ENCODE data around the gene WWOX. TPM values are rescaled to one million over a fixed set of nuclear protein-coding genes. Genes with fewer than 3 reads are reported as not detected.

WWOX gene
- total RNA-seq, 1 donor from 2014 or later, result 18.6 TPM

DNA sequence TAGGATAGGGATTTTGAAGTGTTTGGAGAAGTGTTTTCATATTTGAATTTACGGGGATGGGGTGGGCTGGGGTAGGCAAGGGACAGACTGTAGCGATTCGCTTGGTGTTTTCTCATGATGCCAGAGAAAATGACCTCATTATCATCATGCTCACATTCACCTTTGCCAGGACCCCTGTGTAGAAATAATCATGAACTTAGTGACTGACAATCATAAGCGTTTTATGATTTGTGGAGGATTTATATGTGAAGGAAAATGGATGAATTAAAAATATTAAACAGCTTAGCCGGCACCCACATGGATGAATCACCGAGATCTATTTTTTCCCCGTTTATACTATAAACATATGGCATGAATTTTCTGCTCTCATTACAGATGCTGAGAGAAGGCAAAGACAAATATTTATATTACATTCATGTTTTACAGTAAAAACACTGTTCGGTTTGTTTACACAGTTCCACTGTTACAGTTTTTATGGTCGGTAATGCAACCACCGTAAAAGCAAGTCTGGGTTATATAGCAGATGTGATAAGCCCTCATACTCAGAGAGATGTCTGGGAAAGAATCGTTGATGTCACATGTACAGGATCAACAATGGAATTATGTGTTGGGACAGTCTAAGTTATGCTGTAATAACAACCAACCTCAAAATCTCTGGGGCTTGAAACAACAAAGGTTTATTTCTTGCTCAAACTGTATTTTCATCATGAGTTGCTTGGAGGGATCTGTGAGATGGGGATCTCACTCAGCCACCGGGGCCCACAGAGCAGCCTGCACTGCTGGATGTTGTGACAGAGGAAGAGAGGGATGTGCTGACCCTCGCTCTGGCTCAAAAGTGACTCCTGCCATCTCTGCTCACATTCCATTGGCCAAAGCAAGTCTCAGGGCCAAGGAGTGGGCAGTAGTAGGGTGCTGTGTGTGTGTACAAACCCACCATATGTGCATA, 85.1 kb downstream of the WWOX start:
- Mint-ChIP-seq H3K4me3 (ENCODE audit: unreplicated experiment) (no peak overlapping the region), H3K27ac (ENCODE audit: unreplicated experiment) (no peak overlapping the region), H3K36me3 (ENCODE audit: low read depth, unreplicated experiment) (no peaks in the 10 kb centered on the region), H3K27me3 (ENCODE audit: unreplicated experiment) (no peaks in the 10 kb centered on the region), H3K9me3 (ENCODE audit: unreplicated experiment) (no peaks in the 10 kb centered on the region), H3K4me1 (ENCODE audit: unreplicated experiment) (peaks cover 18% of the 10 kb centered on the region)
- TF ChIP-seq, protein P1, sequence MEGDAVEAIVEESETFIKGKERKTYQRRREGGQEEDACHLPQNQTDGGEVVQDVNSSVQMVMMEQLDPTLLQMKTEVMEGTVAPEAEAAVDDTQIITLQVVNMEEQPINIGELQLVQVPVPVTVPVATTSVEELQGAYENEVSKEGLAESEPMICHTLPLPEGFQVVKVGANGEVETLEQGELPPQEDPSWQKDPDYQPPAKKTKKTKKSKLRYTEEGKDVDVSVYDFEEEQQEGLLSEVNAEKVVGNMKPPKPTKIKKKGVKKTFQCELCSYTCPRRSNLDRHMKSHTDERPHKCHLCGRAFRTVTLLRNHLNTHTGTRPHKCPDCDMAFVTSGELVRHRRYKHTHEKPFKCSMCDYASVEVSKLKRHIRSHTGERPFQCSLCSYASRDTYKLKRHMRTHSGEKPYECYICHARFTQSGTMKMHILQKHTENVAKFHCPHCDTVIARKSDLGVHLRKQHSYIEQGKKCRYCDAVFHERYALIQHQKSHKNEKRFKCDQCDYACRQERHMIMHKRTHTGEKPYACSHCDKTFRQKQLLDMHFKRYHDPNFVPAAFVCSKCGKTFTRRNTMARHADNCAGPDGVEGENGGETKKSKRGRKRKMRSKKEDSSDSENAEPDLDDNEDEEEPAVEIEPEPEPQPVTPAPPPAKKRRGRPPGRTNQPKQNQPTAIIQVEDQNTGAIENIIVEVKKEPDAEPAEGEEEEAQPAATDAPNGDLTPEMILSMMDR (IDR thresholded peaks at IDR 0.05; ENCODE audit: unreplicated experiment), result no peak
- DNase-seq (ENCODE audit: low spot score), result no peak

DNA sequence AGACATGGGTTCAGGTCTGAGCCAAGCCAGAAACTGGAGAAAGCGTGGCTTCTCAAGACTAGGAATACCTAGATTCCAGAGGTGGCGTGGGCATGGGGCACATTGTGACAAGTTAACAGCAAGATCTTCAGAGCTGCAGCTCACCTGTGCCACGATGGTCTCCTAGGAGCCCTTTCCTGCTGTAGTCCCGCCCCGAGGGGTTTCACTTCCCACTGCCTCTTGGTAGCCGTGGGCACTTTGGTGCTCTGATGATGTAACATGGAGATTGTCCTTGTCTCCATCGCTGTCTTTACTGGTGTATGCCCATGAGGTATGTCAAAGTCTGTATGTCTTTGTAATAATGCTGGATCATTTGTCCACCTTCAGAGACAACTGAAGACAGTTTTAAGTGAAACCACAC, 89.7 kb downstream of the WWOX start:
- Mint-ChIP-seq H3K4me1 (ENCODE audit: unreplicated experiment) (no peaks in the 10 kb centered on the region), H3K36me3 (ENCODE audit: low read depth, unreplicated experiment) (no peaks in the 10 kb centered on the region), H3K9me3 (ENCODE audit: unreplicated experiment) (no peaks in the 10 kb centered on the region), H3K4me3 (ENCODE audit: unreplicated experiment) (no peak overlapping the region), H3K27ac (ENCODE audit: unreplicated experiment) (no peak overlapping the region), H3K27me3 (ENCODE audit: unreplicated experiment) (no peaks in the 10 kb centered on the region)
- TF ChIP-seq, protein P1 (IDR thresholded peaks at IDR 0.05; ENCODE audit: unreplicated experiment), result no peak
- DNase-seq (ENCODE audit: low spot score), result no peak

DNA sequence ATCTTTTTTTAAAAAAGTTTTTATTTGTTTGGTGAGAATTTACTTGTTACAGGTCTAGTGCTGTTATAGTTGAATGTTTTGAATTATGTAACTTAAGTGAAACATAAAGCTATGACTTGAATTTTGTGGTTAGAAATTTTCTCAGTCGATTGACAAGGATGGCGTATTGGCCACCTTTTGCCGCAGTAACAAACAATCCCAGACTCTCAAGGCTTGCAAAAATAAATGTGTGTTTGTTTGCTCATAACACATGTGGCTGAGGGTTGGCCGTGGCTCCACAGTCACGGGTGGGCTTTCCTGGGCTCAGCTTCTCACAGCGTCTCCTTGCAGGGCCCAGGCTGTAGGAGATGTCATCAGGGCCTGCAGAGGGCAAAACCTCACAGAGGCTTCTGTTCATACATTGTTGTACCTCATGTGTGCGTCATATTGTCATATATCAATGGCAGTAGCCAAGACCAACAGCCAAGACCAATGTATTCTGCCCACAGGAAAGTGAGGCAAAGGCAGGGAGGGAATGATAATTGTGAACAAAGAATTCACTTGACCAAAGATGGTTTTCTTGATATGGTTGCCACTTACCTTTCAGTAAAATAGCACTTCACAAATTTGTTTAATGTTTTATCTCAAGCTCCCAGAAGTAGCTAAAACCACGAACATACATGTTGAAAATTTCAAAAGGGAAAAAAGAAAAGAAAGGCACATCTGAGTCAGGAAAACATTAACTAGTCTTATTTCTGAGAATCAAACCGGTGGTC, 93.5 kb downstream of the WWOX start:
- no peaks in the 10 kb centered on the region for H3K9me3 Mint-ChIP-seq (ENCODE audit: unreplicated experiment)
- no peaks in the 10 kb centered on the region for H3K36me3 Mint-ChIP-seq (ENCODE audit: low read depth, unreplicated experiment)
- no peak for DNase-seq (ENCODE audit: low spot score)
- TF ChIP-seq, protein P1 (IDR thresholded peaks at IDR 0.05; ENCODE audit: unreplicated experiment), result no peak
- no peak overlapping the region for H3K4me3 Mint-ChIP-seq (ENCODE audit: unreplicated experiment)
- peaks cover 3% of the 10 kb centered on the region for H3K4me1 Mint-ChIP-seq (ENCODE audit: unreplicated experiment)
- H3K27ac Mint-ChIP-seq (ENCODE audit: unreplicated experiment), result no peak overlapping the region
- H3K27me3 Mint-ChIP-seq (ENCODE audit: unreplicated experiment), result no peaks in the 10 kb centered on the region

DNA sequence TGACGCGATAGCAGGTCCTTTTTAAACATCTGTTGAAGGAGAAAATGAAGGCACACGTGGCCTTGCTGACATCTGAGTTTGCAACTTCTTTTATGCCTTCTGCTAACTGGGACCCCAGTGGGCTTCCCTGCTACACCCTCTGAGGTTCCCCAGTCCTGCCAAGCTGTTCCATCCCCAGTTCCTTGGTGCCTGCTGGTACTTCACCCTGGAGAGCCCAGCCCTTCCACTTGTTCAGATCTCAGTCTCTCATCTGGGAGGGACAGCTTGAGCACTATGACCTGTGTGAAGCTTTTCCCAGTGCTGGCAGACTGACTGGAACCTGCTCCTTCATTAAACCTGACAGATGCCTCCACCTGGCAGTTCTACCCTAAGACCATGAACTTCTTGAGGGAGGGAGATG, 95.5 kb downstream of the WWOX start:
- Mint-ChIP-seq H3K36me3 (ENCODE audit: low read depth, unreplicated experiment) (no peaks in the 10 kb centered on the region), H3K4me1 (ENCODE audit: unreplicated experiment) (peaks cover 8% of the 10 kb centered on the region), H3K9me3 (ENCODE audit: unreplicated experiment) (no peaks in the 10 kb centered on the region), H3K4me3 (ENCODE audit: unreplicated experiment) (no peak overlapping the region), H3K27me3 (ENCODE audit: unreplicated experiment) (no peaks in the 10 kb centered on the region), H3K27ac (ENCODE audit: unreplicated experiment) (no peak overlapping the region)
- no peak for DNase-seq (ENCODE audit: low spot score)
- TF ChIP-seq, protein P1 (IDR thresholded peaks at IDR 0.05; ENCODE audit: unreplicated experiment), result no peak
